T follicular helper cell (primary cell): Measurements from ENCODE around the gene MRPS23.

Experiments
- DNase-seq: peaks from one replicate; pipeline ENCODE4 v3.0.0-alpha.2; 2020; ENCODE audit warnings: low read depth

The MRPS23 gene

DNA sequence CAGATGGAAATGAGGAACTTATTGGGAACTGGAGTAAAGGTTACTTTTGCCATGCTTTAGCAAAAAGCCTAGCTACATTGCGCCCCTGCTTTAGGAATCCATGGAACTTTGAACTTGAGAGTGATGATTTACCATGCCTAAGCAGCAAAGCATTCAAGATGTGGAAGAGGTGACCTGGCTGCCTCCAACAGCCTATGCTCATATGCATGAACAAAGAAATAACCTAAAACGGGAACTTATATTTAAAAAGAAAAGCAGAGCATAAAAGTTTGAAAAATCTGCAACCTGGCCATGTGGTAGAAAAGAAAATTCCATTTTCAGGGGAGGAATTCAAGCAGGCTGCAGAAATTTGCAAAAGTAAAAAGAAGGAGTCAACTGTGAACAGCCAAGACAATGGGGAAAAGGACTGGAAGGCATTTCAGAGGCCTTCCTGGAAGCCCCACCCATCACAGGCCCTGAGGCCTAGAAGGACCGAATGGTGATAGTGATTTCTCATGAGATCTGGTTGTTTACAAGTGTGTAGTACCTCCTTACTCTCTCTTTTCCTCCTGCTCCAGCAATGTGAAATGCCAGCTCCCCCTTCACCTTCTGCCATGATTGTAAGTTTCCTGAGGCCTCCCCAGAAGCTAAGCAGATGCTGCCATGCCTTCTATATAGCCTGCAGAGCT lies 48.7 kb downstream of the MRPS23 start:
- no peak for DNase-seq

DNA sequence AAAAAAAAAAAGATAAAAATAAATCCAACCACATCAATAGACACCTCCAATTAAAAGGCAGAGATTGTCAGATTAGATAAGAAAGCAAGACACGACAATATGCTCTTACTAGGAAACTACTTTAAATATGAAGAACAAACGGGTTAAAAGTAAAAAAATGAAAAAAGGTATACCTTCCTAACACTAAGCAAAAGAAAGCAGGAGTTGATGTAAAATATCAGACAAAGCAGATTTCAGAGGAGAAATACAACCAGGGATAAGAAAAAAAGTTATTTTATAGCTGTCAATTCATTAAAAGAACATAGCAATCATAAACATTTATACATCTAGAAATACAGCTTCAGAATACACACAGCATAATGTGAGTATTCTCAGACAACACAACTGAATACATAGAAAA lies 55.0 kb downstream of the MRPS23 start:
- no peak for DNase-seq

DNA sequence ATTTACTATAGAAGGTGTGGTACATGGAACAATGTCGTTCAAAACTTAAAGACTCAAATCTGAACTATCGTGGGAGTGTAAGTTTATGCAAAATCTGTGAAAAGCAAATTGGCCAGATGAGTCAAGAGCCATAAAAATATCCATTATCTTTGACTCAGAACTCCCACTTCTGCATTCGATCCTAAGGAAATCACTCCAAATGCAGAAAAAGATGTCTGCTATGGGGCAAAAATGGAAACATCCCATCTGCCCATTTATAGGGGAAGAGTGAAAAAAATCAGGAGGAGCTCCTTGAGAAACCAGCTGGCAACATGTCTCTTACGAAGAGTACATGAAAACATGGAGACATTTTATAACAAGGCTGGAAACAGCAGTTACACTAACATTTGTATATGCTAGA lies 61.1 kb downstream of the MRPS23 start:
- no peak for DNase-seq

DNA sequence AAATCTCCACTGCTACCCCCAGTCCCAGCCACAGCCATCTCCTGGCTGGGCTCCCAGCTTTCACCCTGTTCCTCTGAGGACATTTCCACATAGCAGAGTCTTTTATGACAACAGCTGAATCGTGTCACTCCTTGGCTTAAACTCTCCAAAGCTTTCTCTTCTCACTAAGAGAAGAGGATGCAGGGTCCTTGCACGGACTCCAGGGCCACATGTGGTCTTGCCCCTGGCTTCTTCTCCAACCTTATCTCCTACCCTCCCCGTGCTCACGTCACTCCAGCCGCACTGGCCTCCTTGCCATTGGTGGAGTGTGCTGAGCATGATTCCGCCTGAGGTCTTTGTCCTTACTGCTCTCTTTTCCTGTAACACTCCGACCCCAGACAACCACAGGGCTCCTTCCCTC lies 64.8 kb downstream of the MRPS23 start:
- DNase-seq, result no peak
